IgD-negative memory B cell (primary cell): ENCODE data around the gene NTN3. TPM values are rescaled to one million over a fixed set of nuclear protein-coding genes. Genes with fewer than 3 reads are reported as not detected.

ENCODE experiments used
- H3K27ac Mint-ChIP-seq, 3 donors: one replicate each; pipeline ENCODE4 v1.8.0; 2020 to 2022; ENCODE audit warnings: mild to moderate bottlenecking in 3 of 3, mixed read lengths in 3 of 3, moderate library complexity in 1 of 3
- H3K27me3 Mint-ChIP-seq: one replicate; pipeline ENCODE4 v1.8.0; 2021; ENCODE audit warnings: mixed read lengths
- H3K36me3 Mint-ChIP-seq: one replicate; pipeline ENCODE4 v1.8.0; 2020; ENCODE audit warnings: mild to moderate bottlenecking, mixed read lengths
- H3K4me1 Mint-ChIP-seq, 3 donors: one replicate each; pipeline ENCODE4 v1.8.0; 2020 to 2022; ENCODE audit warnings: mixed read lengths in 3 of 3, mild to moderate bottlenecking in 1 of 3
- H3K4me3 Mint-ChIP-seq, 4 donors: one replicate each; pipeline ENCODE4 v1.8.0; 2020 to 2022; ENCODE audit warnings: mild to moderate bottlenecking in 4 of 4, mixed read lengths in 4 of 4, moderate library complexity in 3 of 4
- H3K9me3 Mint-ChIP-seq, 3 donors: one replicate each; pipeline ENCODE4 v1.8.0; 2020 to 2021; ENCODE audit warnings: mixed read lengths in 3 of 3, mild to moderate bottlenecking in 1 of 3
- polyA plus RNA-seq: library from polyadenylated mRNA; unstranded; fragments of 300-500 nt; fragmentation: Illumina TruSeq; gene quantifications from one replicate; pipeline ENCODE4 v1.2.3, GENCODE V29; 2021

Gene NTN3
- polyA plus RNA-seq, 1 donor from 2014 or later, result not detected

DNA sequence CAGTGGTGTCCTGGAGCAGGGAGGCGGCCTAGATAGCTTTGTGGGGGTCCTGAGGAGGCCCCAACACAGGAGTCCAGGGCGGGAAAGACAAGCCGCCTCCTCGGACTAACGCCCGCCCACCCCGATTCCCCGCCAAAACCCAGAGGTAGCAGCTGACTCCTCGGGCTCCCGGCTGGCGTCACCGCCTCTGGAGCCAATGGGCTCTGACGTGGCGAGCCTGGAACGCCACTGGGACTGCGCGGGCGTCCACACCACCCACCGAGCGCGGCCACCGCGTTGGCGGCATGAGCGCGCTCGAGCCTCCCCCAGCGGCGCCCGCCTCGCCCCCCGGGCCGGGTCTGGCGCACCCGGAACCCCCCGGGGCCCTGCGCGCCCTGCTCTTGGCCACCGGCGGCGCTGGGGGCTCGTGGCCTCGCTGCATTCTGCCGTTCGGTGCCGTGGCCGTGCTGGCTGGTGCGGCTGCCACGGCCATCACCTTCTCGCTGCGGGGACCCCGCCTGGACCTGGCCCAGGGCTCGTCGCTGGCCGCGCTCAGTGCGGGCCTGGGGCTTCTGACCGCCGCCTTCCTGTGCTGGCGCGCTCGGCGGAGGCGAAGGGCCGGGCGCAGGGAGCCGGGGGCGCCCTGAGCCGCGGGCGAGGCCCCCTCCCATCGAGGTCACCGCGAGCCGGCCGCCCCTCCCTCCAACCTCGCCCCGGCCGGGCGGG lies 3.4 kb upstream of the NTN3 start:
- peak overlapping the region in 1 of 3 donors; percentile 67 for H3K27ac Mint-ChIP-seq
- H3K9me3 Mint-ChIP-seq, result no peaks in the 10 kb centered on the region
- H3K36me3 Mint-ChIP-seq, result no peaks in the 10 kb centered on the region
- peaks cover 21% of the 10 kb centered on the region for H3K27me3 Mint-ChIP-seq
- peak overlapping the region in 2 of 4 donors; percentile 81 to 87 for H3K4me3 Mint-ChIP-seq
- H3K4me1 Mint-ChIP-seq, result peaks cover 6 to 11% (median 8%) of the 10 kb centered on the region in 3 donors

DNA sequence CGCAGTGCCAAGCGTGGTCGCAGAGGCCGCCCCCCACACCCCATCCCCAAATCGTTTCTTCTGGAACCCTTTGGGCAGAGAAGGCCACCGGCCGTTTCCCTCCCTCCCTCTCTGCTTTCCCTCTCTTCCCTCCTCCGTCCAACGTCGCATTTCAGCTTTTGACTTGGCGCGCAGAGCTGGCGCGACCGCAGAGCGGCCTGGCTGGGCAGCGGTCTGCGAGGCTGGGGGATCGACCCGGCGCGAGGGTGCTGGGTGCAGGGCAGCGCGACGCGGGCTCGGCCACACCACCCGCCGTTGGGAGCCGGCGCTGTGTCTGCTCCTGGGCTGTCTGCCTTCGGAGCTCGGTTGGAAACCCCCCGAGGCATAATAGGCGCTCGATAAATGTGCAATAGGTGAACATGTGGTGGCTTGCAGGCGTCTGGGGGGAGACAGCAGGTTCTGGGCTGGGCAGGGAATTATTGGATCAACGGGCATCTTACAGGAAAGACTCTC lies 2.8 kb upstream of the NTN3 start:
- no peaks in the 10 kb centered on the region for H3K9me3 Mint-ChIP-seq
- H3K27ac Mint-ChIP-seq, result peak overlapping the region in 1 of 3 donors; percentile 25
- H3K36me3 Mint-ChIP-seq, result no peaks in the 10 kb centered on the region
- H3K4me3 Mint-ChIP-seq, result peak overlapping the region; percentile 21 to 87 (median 63)
- H3K27me3 Mint-ChIP-seq, result peaks cover 27% of the 10 kb centered on the region
- H3K4me1 Mint-ChIP-seq, result peaks cover 6 to 14% (median 8%) of the 10 kb centered on the region in 3 donors

DNA sequence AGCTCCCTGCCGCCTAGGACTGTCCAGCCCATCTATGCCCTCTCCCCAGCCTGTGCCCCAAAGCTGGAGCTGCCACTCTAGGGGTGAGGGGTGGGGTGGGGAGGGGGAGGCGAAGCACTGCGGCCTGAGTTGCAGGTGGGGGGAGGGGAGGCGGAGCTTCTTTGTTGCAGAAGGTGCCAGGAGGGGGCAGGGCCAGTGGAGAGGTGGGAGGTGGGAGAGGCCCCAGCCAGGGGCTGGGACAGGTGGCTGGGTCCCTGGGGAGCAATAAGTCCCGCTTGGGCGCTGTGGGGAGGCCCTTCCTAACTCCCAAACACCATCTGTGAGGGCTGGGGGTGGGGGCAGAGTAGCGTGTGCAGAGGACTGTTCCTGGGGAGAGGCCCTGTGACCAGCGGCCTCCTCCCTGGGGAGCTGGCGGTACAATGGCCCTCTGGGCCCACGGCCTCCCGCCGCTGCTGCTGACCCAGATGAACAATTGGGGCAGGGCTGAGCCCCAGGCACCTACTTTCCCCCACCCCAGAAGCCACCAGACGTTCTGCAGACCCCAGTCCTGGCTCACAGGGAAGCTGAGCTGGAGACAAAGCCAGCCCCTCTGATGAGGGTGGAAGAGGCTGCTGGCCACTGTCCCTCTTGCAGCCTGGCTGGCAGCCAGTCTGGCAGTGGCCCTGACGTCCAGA lies 2.2 kb upstream of the NTN3 start:
- H3K36me3 Mint-ChIP-seq, result no peaks in the 10 kb centered on the region
- H3K4me1 Mint-ChIP-seq, result peaks cover 6 to 15% (median 8%) of the 10 kb centered on the region in 3 donors
- peak overlapping the region in 3 of 4 donors; percentile 45 to 87 (median 81) for H3K4me3 Mint-ChIP-seq
- H3K27ac Mint-ChIP-seq, result no peak overlapping the region
- peaks cover 29% of the 10 kb centered on the region for H3K27me3 Mint-ChIP-seq
- H3K9me3 Mint-ChIP-seq, result no peaks in the 10 kb centered on the region

DNA sequence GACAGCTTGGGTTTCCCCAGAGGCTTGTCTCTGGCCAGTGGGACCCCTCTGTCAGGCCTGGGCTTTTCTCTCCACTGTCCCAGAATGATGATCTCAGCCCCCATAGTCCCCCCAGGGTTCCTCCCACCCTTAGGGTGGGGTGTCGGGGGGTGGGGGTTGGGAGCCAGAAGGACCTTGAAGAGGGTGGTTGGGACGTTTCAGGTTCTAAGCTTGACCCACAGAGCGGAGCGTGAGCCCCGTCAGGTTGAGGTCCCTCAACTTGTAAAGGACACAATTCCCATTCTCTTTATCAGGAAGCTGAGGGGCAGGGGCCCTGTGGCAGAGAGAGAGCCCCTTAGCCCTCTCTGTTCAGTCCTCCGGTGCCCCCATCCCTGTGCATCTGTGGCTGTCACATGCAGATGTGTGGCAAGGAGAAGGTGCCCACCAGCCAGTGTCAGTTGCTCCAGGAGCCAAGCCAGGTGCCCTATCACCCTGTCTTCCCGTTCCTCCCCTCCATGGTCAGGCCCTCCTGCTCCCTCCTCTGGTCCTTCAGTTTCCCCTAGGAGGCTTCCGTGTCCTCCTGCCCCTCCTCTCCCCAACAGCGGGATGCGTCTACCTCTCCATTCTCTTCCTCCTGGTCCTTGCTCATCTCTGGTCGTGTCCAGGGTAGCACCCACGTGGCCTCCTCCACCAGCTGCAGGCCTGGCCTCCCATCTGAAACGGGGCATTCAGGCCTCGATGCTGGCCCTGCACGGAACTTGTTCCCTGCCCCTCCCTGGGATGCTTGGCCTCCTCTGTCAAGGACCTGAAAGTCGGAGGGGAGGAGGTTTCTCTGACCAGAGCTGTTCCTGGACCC lies 1.5 kb upstream of the NTN3 start:
- H3K9me3 Mint-ChIP-seq, result no peaks in the 10 kb centered on the region
- peak overlapping the region in 1 of 3 donors; percentile 46 for H3K27ac Mint-ChIP-seq
- H3K27me3 Mint-ChIP-seq, result peaks cover 29% of the 10 kb centered on the region
- no peaks in the 10 kb centered on the region for H3K36me3 Mint-ChIP-seq
- H3K4me1 Mint-ChIP-seq, result peaks cover 6 to 15% (median 8%) of the 10 kb centered on the region in 3 donors
- peak overlapping the region in 3 of 4 donors; percentile 32 to 88 (median 52) for H3K4me3 Mint-ChIP-seq

DNA sequence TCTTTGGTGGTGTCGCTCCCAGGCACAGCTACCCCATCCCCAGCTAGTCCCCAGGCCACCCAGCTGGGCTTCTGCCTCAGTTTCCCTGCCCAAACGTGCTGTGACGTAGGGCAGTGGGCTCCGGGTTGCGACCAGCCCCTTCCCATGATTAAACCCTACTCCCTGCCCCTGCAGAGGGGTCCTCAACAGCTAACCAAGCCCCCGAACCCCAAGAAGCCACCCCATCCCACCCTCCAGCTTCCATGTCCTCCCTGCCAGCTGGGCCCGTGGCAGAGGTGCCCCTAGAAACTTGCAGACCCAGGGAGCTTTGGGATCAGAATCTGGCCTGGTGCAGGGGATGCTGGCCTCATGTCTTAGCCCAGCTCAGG lies 879 bp upstream of the NTN3 start:
- Mint-ChIP-seq H3K27me3 (peaks cover 29% of the 10 kb centered on the region), H3K4me3 (peak overlapping the region in 3 of 4 donors; percentile 58 to 88 (median 88)), H3K27ac (peak overlapping the region in 1 of 3 donors; percentile 46), H3K36me3 (no peaks in the 10 kb centered on the region), H3K4me1 (peaks cover 6 to 15% (median 8%) of the 10 kb centered on the region in 3 donors), H3K9me3 (no peaks in the 10 kb centered on the region)

DNA sequence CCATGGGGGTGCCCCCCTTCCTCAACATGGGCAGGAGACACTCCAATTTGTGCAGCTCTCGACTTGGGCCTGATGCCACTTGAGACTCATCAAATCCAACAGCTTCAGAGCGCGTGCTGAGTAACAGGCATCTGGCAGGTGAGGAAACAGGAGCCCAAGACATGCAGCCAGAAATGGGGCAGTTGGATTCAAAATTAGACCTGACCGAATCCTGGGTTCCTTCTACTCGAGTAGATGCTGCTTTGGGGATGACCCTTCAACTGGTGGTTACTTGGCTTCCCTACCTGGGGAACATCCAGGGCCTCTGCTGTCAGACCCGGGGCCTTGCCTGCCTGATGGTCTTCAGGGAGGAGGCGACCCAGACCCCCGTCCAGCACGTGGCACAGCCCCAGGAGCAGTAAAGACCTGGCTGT lies 488 bp upstream of the NTN3 start:
- Mint-ChIP-seq H3K4me3 (peak overlapping the region in 2 of 4 donors; percentile 58 to 88), H3K27me3 (peaks cover 29% of the 10 kb centered on the region), H3K36me3 (no peaks in the 10 kb centered on the region), H3K9me3 (no peaks in the 10 kb centered on the region), H3K4me1 (peaks cover 6 to 15% (median 8%) of the 10 kb centered on the region in 3 donors), H3K27ac (no peak overlapping the region)

DNA sequence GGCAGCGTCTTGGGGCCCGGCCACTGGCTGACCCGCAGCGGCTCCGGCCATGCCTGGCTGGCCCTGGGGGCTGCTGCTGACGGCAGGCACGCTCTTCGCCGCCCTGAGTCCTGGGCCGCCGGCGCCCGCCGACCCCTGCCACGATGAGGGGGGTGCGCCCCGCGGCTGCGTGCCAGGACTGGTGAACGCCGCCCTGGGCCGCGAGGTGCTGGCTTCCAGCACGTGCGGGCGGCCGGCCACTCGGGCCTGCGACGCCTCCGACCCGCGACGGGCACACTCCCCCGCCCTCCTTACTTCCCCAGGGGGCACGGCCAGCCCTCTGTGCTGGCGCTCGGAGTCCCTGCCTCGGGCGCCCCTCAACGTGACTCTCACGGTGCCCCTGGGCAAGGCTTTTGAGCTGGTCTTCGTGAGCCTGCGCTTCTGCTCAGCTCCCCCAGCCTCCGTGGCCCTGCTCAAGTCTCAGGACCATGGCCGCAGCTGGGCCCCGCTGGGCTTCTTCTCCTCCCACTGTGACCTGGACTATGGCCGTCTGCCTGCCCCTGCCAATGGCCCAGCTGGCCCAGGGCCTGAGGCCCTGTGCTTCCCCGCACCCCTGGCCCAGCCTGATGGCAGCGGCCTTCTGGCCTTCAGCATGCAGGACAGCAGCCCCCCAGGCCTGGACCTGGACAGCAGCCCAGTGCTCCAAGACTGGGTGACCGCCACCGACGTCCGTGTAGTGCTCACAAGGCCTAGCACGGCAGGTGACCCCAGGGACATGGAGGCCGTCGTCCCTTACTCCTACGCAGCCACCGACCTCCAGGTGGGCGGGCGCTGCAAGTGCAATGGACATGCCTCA lies 773 bp downstream of the NTN3 start:
- H3K4me1 Mint-ChIP-seq, result peaks cover 9 to 17% (median 10%) of the 10 kb centered on the region in 3 donors
- H3K9me3 Mint-ChIP-seq, result no peaks in the 10 kb centered on the region
- no peak overlapping the region for H3K27ac Mint-ChIP-seq
- no peak overlapping the region for H3K4me3 Mint-ChIP-seq
- H3K27me3 Mint-ChIP-seq, result peaks cover 29% of the 10 kb centered on the region
- no peaks in the 10 kb centered on the region for H3K36me3 Mint-ChIP-seq

DNA sequence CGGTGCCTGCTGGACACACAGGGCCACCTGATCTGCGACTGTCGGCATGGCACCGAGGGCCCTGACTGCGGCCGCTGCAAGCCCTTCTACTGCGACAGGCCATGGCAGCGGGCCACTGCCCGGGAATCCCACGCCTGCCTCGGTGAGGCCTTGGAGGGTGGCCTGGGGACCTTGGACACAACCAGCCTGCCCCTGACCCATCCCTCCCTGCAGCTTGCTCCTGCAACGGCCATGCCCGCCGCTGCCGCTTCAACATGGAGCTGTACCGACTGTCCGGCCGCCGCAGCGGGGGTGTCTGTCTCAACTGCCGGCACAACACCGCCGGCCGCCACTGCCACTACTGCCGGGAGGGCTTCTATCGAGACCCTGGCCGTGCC lies 1.4 kb downstream of the NTN3 start:
- H3K4me3 Mint-ChIP-seq, result peak overlapping the region in 3 of 4 donors; percentile 12 to 73 (median 38)

DNA sequence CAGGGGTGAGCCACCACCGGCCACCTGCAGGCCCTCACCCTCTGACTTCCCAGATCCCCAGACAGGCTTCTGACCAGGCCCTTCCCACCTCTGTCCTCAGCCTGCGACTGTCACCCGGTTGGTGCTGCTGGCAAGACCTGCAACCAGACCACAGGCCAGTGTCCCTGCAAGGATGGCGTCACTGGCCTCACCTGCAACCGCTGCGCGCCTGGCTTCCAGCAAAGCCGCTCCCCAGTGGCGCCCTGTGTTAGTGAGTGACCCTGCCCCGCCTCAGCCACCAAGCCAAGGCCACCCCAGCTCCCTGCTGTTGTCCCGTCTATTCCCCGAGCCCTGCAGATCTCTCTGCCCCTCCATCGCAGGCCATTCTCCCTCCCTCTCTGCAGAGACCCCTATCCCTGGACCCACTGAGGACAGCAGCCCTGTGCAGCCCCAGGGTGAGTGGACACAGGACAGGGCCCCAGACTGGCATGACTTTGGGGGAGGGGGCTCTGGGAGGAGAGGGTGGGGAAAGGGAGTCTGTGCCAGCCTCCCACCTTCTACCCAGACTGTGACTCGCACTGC lies 1.9 kb downstream of the NTN3 start:
- no peaks in the 10 kb centered on the region for H3K9me3 Mint-ChIP-seq
- peak overlapping the region; percentile 9 to 90 (median 75) for H3K4me3 Mint-ChIP-seq
- peaks cover 8 to 19% (median 12%) of the 10 kb centered on the region in 3 donors for H3K4me1 Mint-ChIP-seq
- H3K36me3 Mint-ChIP-seq, result no peaks in the 10 kb centered on the region
- peaks cover 29% of the 10 kb centered on the region for H3K27me3 Mint-ChIP-seq
- no peak overlapping the region for H3K27ac Mint-ChIP-seq

More for the DNA sequence above, 1.4 kb downstream of the NTN3 start:
- H3K9me3 Mint-ChIP-seq, result no peaks in the 10 kb centered on the region
- no peak overlapping the region for H3K27ac Mint-ChIP-seq
- H3K27me3 Mint-ChIP-seq, result peaks cover 29% of the 10 kb centered on the region
- H3K36me3 Mint-ChIP-seq, result no peaks in the 10 kb centered on the region
- peaks cover 8 to 19% (median 12%) of the 10 kb centered on the region in 3 donors for H3K4me1 Mint-ChIP-seq

DNA sequence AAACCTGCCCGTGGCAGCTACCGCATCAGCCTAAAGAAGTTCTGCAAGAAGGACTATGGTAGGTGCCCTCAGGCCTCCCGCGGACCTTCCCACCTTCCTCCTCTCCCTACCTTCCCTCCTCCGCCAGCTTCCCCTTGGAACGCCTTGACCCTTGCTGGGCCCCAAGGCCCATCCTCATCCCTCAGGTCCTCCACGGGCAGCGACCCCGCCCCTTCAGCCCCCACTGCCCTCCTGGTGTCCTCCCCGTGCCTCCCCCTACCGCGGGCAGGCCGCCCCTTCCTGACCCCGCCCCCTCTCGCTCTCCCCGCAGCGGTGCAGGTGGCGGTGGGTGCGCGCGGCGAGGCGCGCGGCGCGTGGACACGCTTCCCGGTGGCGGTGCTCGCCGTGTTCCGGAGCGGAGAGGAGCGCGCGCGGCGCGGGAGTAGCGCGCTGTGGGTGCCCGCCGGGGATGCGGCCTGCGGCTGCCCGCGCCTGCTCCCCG lies 2.4 kb downstream of the NTN3 start:
- Mint-ChIP-seq H3K27ac (no peak overlapping the region), H3K9me3 (no peaks in the 10 kb centered on the region), H3K4me3 (peak overlapping the region in 3 of 4 donors; percentile 77 to 90 (median 89)), H3K36me3 (no peaks in the 10 kb centered on the region), H3K4me1 (peaks cover 8 to 17% (median 12%) of the 10 kb centered on the region in 3 donors), H3K27me3 (peaks cover 27% of the 10 kb centered on the region)

DNA sequence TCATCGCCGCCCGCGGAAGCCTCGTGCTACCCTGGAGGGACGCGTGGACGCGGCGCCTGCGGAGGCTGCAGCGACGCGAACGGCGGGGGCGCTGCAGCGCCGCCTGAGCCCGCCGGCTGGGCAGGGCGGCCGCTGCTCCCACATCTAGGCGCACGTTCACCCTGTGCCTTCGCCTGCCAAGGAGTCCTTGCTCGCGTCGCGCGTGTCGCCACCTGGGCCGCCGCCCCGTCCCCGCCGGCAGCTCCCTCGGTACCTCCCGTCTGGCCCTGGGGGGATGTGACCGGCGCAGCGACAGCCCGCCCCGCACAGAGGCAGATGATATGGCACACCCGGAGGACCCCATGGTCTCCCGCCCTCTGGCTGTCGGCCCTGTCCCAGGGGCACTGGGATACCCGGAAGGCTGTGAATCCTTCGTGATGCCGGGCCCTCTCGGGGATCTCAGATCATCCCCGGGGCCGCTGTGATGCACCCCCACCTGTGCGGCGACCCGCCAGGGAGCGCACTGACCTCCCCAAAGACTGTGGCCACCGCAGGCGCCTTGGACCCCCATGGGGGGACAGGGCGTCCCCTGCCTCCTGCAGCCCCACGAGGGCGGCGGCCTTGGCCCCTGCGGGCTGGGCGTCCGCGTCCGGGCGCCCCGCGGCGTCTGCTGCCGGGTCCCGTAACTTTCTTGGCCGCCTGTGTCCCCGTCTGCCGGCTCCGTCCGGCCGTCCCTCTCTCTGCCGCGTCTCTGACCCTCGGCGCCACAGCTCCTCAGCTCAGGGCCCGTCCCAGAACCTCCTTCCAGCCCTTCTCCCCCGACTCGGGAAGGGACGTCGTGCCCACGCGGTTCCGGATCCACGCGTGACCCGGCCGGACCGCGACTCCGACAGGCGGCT lies 3.1 kb downstream of the NTN3 start:
- H3K4me1 Mint-ChIP-seq, result peaks cover 6 to 15% (median 12%) of the 10 kb centered on the region in 3 donors
- H3K9me3 Mint-ChIP-seq, result no peaks in the 10 kb centered on the region
- H3K36me3 Mint-ChIP-seq, result no peaks in the 10 kb centered on the region
- peak overlapping the region in 2 of 3 donors; percentile 23 to 39 for H3K27ac Mint-ChIP-seq
- H3K27me3 Mint-ChIP-seq, result peaks cover 23% of the 10 kb centered on the region
- peak overlapping the region in 3 of 4 donors; percentile 75 to 84 (median 81) for H3K4me3 Mint-ChIP-seq

DNA sequence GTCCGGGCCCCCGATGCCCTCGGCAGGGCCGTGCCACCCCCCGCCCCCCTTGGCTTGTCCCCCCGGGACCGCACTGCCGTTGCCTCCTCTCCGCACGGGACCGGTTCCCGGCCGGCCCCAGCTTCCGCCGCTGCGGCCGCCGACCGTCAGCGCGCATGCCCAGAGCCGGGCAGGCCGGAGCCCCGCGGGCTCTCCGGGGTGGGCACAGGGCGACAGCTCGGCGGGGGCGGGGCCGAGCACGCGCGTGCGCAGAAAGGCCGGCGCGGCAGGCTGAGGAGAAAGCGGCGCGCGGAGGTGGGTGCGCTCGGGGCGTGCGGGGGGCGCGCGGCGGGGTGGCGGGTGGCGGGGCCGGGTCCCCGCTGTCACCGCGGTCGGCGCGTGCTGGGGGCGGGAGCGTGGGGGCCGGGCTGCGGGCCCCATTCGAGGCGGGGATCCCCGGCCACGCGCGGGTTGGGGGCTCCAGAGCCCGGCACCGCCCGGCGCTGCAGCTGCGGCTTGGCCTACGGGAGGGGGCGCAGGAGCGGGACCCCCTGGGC lies 3.8 kb downstream of the NTN3 start, which contains the start of gene TBC1D24:
TBC1D24 (plus strand) TSS at position 251 of the 536 bp plus-strand sequence. CDS start 21,022 bp downstream, outside the sequence.
- H3K36me3 Mint-ChIP-seq, result no peaks in the 10 kb centered on the region
- peak within 1 kb of the TSS; percentile 39 to 80 (median 75) for H3K27ac Mint-ChIP-seq
- H3K4me3 Mint-ChIP-seq, result peak within 1 kb of the TSS; percentile 81 to 85 (median 84)
- H3K4me1 Mint-ChIP-seq, result peaks cover 6 to 10% (median 7%) of the 10 kb centered on the region in 3 donors
- H3K27me3 Mint-ChIP-seq, result peaks cover 18% of the 10 kb centered on the region
- no peaks in the 10 kb centered on the region for H3K9me3 Mint-ChIP-seq
